Endothelial cell (in vitro differentiated cells): ENCODE results near the gene PLEKHA4. TPM values are rescaled to one million over a fixed set of nuclear protein-coding genes. Genes with fewer than 3 reads are reported as not detected.
A peak's percentile ranks its signal among the peaks of the same experiment; 100 is the strongest.
"Not testable (repeated sequence)": the region's sequence is repeated elsewhere in the genome, so short reads cannot be mapped to it uniquely, and the experiment has no call there.

Experiments used
- DNase-seq: peaks from one replicate; pipeline ENCODE4 v3.0.0; 2021; ENCODE audit warnings: low spot score
- H3K27ac Mint-ChIP-seq: one replicate; pipeline ENCODE4 v1.8.0; 2021; ENCODE audit warnings: mixed read lengths, inconsistent platforms; ENCODE audit not compliant: unreplicated experiment
- H3K27me3 Mint-ChIP-seq: one replicate; pipeline ENCODE4 v1.8.0; 2021; ENCODE audit warnings: mild to moderate bottlenecking, moderate library complexity, mixed read lengths, inconsistent platforms; ENCODE audit not compliant: unreplicated experiment
- H3K36me3 Mint-ChIP-seq: one replicate; pipeline ENCODE4 v1.8.0; 2021; ENCODE audit warnings: mild to moderate bottlenecking, low read depth, mixed read lengths, inconsistent platforms; ENCODE audit not compliant: unreplicated experiment
- H3K4me1 Mint-ChIP-seq: one replicate; pipeline ENCODE4 v1.8.0; 2021; ENCODE audit warnings: mild to moderate bottlenecking, mixed read lengths, inconsistent platforms; ENCODE audit not compliant: unreplicated experiment
- H3K4me3 Mint-ChIP-seq: one replicate; pipeline ENCODE4 v1.8.0; 2021; ENCODE audit warnings: mild to moderate bottlenecking, mixed read lengths, inconsistent platforms; ENCODE audit not compliant: unreplicated experiment
- H3K9me3 Mint-ChIP-seq: one replicate; pipeline ENCODE4 v1.8.0; 2021; ENCODE audit warnings: mixed read lengths, inconsistent platforms; ENCODE audit not compliant: unreplicated experiment
- CTCF ChIP-seq: fragments of 200-600 bp; sonication (generic); IDR thresholded peaks from one replicate; pipeline ENCODE4 v1.5.0; 2021; ENCODE audit warnings: antibody characterized with exemption; ENCODE audit not compliant: unreplicated experiment
- total RNA-seq: library from RNA; stranded (reverse); fragmentation: NEBNext Ultra II Directional; extraction: Animal tissue kit (Norgen Biotek cat#: 25700); gene quantifications from one replicate; pipeline ENCODE4 v1.2.1, GENCODE V29; 2021; ENCODE audit not compliant: unreplicated experiment

Gene PLEKHA4
- total RNA-seq, 1 donor from 2014 or later, result 14.1 TPM

GRCh38 chr19:48887861-48888612, 19.6 kb upstream of the PLEKHA4 start:
- no peak overlapping the region for H3K4me3 Mint-ChIP-seq
- H3K4me1 Mint-ChIP-seq, result peaks cover 13% of the 10 kb centered on the region
- H3K27me3 Mint-ChIP-seq, result peaks cover 6% of the 10 kb centered on the region
- peaks cover 14% of the 10 kb centered on the region for H3K36me3 Mint-ChIP-seq
- no peak for DNase-seq
- no peak overlapping the region for H3K27ac Mint-ChIP-seq
- no peaks in the 10 kb centered on the region for H3K9me3 Mint-ChIP-seq
- TF ChIP-seq CTCF, result no peak

DNA sequence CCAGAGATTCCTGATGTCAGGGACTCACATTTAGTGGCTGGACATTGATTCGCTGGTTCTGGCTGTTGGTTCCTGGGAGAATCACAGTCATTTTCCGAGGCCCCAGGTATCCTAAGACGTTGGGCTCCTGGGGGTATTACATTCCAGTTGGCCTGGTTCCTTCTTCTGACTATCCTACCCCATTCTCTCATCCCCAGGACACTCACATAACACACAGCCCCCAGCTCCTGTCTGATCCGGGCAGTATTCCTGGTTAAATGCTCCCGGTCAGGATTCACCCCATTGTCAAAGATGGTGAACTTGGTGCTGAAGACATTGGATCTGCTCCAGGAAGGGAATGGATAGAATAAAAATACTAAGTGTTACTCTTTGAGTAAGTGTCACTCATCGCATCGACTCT, 15.3 kb upstream of the PLEKHA4 start:
- Mint-ChIP-seq H3K27me3 (peaks cover 7% of the 10 kb centered on the region), H3K36me3 (peaks cover 20% of the 10 kb centered on the region), H3K27ac (no peak overlapping the region), H3K4me1 (no peaks in the 10 kb centered on the region), H3K9me3 (no peaks in the 10 kb centered on the region), H3K4me3 (no peak overlapping the region)
- no peak for TF ChIP-seq CTCF
- DNase-seq, result no peak

- H3K9me3 Mint-ChIP-seq, result no peaks in the 10 kb centered on the region
- H3K27ac Mint-ChIP-seq, result peak overlapping the region; percentile 37
- peaks cover 4% of the 10 kb centered on the region for H3K4me1 Mint-ChIP-seq
- no peak for DNase-seq
- peaks cover 18% of the 10 kb centered on the region for H3K27me3 Mint-ChIP-seq
- peaks cover 24% of the 10 kb centered on the region for H3K36me3 Mint-ChIP-seq
- no peak for TF ChIP-seq CTCF
- H3K4me3 Mint-ChIP-seq, result peak overlapping the region; percentile 47
These were observed 13.6 kb upstream of the PLEKHA4 start for GRCh38 chr19:48881741-48882657.

DNA sequence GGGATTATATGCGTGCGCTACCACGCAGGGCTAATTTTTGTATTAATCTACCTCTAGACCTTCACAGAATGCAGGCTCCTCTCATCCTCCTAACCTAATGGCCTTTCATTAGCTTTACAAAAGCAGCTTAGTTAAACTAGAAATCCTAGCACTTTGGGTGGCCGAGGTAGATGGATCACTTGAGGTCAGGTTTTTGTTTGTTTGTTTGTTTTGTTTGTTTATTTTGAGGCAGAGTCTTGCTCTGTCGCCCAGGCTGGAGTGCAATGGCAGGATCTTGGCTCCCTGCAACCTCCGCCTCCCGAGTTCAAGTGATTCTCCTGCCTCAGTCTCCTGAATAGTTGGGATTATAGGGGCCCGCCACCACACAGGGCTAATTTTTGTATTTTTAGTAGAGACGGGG, 11.3 kb upstream of the PLEKHA4 start:
- DNase-seq, H3K27ac Mint-ChIP-seq, H3K4me3 Mint-ChIP-seq, H3K9me3 Mint-ChIP-seq: not testable (repeated sequence)
- Mint-ChIP-seq H3K27me3 (peaks cover 24% of the 10 kb centered on the region), H3K36me3 (peaks cover 40% of the 10 kb centered on the region), H3K4me1 (peaks cover 11% of the 10 kb centered on the region)

DNA sequence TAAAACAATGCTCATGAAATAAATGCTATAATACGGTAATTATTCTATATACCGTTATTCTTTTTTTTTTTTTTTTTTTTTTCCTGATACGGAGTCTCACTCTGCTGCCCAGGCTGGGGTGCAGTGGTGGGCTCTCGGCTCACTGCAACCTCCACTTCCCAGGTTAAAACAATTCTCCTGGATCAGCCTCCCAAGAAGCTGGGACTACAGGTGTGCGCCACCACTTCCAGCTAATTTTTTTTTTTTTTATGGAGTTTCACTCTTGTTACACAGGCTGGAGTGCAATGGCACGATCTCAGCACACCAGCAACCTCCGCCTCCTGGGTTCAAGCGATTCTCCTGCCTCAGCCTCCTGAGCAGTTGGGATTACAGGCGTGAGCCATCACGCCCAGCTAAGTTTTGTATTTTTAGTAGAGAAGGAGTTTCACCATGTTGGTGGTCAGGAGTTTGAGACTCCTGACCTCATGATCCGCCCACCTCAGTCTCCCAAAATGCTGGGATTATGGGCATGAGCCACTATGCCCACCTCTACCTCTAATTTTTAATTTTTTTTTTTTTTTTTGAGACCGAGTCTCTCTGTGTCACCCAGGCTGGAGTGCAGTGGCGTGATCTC, 10.7 kb upstream of the PLEKHA4 start:
- peaks cover 16% of the 10 kb centered on the region for H3K4me1 Mint-ChIP-seq
- no peak overlapping the region for H3K27ac Mint-ChIP-seq
- H3K9me3 Mint-ChIP-seq, result no peaks in the 10 kb centered on the region
- H3K27me3 Mint-ChIP-seq, result peaks cover 29% of the 10 kb centered on the region
- no peak for TF ChIP-seq CTCF
- DNase-seq, result no peak
- H3K36me3 Mint-ChIP-seq, result peaks cover 45% of the 10 kb centered on the region
- H3K4me3 Mint-ChIP-seq, result no peak overlapping the region
